Neural crest cell (in vitro differentiated cells): Measurements from ENCODE around the gene CBL. TPM values are rescaled to one million over a fixed set of nuclear protein-coding genes. Genes with fewer than 3 reads are reported as not detected.

Experiments
- DNase-seq: peaks from one replicate; pipeline ENCODE4 v3.0.0; 2021; ENCODE audit warnings: low read depth, mixed read lengths, low spot score
- H3K27ac Mint-ChIP-seq: one replicate; pipeline ENCODE4 v1.8.0; 2021; ENCODE audit warnings: mild to moderate bottlenecking, mixed read lengths; ENCODE audit not compliant: unreplicated experiment
- H3K27me3 Mint-ChIP-seq: 2 replicates; pipeline ENCODE4 v1.8.0; 2021; ENCODE audit warnings: low read depth, mild to moderate bottlenecking, mixed read lengths
- H3K36me3 Mint-ChIP-seq: 2 replicates; pipeline ENCODE4 v1.8.0; 2021; ENCODE audit warnings: low read depth, mild to moderate bottlenecking, mixed read lengths
- H3K4me1 Mint-ChIP-seq: 2 replicates; pipeline ENCODE4 v1.8.0; 2021; ENCODE audit warnings: mixed read lengths
- H3K4me3 Mint-ChIP-seq: one replicate; pipeline ENCODE4 v1.8.0; 2021; ENCODE audit warnings: mild to moderate bottlenecking, mixed read lengths
- H3K9me3 Mint-ChIP-seq: 2 replicates; pipeline ENCODE4 v1.8.0; 2021; ENCODE audit warnings: mixed read lengths
- total RNA-seq: library from RNA; stranded (reverse); gene quantifications from 2 replicates; pipeline ENCODE4 v1.2.1, GENCODE V29; 2021
- TF ChIP-seq, protein P1 (sequence below): fragments of 200-600 bp; sonication (generic); conservative IDR thresholded peaks from 2 replicates; pipeline ENCODE4 v1.5.0; 2021; ENCODE audit warnings: antibody characterized with exemption, mild to moderate bottlenecking

Gene CBL
- total RNA-seq, 1 donor from 2014 or later: 43.5 TPM

DNA sequence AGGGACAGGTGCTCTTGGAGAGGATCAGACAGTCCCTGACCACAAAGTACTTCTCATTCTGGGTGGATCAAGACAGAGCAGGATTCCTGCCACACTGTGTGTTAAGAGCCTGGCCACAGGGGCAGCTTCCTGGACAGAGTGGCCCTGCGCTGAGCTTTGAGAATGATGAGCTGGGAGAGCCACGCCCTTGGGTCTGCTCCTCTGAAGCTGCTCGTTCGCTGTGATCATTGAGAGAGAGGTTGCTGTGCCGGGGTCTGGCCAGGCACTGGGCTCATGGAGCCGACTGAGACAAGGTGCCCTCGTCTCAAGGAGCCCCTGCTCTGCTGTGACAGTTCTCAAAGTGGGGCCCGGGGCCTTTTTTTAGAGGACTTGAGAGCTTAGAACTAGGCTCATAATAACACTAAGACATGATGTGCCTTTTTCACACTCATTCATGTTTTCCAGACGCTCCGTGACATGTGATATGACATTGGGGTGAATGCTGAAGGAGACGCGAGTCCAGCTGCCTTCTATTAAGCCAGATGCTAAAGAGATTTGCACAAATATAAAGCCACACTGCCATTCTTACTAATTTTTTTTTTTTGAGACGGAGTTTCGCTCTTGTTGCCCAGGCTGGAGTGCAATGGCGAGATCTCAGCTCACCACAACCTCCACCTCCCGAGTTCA, 141.9 kb downstream of the CBL start:
- H3K27ac Mint-ChIP-seq: no peak overlapping the region
- no peaks in the 10 kb centered on the region for H3K36me3 Mint-ChIP-seq
- peaks cover 14% of the 10 kb centered on the region for H3K4me1 Mint-ChIP-seq
- H3K27me3 Mint-ChIP-seq: peaks cover 41% of the 10 kb centered on the region
- no peaks in the 10 kb centered on the region for H3K9me3 Mint-ChIP-seq
- H3K4me3 Mint-ChIP-seq: no peak overlapping the region
- DNase-seq: no peak
- TF ChIP-seq, protein P1, sequence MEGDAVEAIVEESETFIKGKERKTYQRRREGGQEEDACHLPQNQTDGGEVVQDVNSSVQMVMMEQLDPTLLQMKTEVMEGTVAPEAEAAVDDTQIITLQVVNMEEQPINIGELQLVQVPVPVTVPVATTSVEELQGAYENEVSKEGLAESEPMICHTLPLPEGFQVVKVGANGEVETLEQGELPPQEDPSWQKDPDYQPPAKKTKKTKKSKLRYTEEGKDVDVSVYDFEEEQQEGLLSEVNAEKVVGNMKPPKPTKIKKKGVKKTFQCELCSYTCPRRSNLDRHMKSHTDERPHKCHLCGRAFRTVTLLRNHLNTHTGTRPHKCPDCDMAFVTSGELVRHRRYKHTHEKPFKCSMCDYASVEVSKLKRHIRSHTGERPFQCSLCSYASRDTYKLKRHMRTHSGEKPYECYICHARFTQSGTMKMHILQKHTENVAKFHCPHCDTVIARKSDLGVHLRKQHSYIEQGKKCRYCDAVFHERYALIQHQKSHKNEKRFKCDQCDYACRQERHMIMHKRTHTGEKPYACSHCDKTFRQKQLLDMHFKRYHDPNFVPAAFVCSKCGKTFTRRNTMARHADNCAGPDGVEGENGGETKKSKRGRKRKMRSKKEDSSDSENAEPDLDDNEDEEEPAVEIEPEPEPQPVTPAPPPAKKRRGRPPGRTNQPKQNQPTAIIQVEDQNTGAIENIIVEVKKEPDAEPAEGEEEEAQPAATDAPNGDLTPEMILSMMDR: no peak

DNA sequence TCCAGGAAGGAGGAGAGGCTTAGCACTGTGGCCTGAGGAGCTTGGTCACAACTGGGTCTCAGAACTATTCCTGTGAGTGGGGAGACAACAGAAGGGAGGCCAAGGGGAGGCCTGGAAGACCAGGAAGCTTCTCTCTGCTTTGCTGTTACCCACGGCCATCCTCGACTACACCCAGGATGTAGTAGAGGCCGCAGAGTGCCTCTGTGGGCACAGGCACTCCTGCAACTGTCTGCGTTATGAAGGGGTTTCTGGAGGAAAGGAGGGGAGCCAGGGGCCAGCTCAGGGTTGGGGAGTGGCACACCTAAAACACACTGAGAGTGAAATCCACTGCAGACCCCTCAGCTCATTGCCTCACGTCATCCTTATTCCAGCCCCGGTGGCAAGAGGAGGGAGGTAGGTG, 144.2 kb downstream of the CBL start:
- no peaks in the 10 kb centered on the region for H3K36me3 Mint-ChIP-seq
- H3K4me3 Mint-ChIP-seq: no peak overlapping the region
- no peaks in the 10 kb centered on the region for H3K9me3 Mint-ChIP-seq
- TF ChIP-seq, protein P1: no peak
- peaks cover 22% of the 10 kb centered on the region for H3K4me1 Mint-ChIP-seq
- H3K27ac Mint-ChIP-seq: no peak overlapping the region
- peaks cover 28% of the 10 kb centered on the region for H3K27me3 Mint-ChIP-seq
- DNase-seq: no peak

DNA sequence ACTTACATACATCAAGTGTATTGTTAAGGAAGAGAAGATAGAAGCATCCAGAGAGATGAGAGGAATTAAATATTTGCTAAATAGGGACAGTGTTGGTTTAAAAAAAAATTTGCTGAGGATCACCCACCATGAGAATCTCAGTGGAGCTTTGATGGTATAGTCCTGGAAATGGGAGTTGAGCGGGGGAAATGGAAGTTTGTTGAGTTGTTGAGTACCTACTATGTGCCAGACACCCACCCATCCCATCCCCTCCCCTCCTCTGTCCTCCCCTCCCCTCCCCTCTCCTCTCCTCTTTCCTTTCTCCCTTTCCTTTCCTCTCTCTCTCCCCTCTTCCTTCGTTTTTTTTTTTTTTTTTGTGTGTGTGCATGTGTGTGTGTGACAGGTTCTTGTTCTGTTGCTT, 145.1 kb downstream of the CBL start:
- H3K27ac Mint-ChIP-seq: no peak overlapping the region
- no peaks in the 10 kb centered on the region for H3K9me3 Mint-ChIP-seq
- H3K27me3 Mint-ChIP-seq: peaks cover 29% of the 10 kb centered on the region

DNA sequence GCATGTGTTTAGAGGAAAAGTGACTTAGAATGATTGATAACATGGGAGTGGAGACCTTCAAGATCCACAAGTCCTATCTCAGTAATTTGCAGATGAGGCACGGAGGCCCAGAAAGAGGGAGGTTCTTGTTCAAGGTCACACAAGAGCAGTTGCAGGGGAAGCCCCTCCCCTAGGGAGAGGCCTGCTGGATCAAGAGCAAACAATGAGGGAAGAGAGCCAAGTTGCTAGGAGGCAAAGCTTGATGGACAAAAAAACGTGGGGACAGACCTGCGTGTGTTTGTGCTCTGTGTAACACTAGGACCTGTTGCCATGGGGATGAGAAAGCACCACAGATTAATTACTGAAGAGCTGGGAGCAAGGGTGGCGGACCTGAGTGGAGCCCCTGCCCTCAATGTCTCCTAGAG, 146.7 kb downstream of the CBL start:
- Mint-ChIP-seq H3K9me3 (no peaks in the 10 kb centered on the region), H3K27me3 (peaks cover 22% of the 10 kb centered on the region), H3K27ac (no peak overlapping the region), H3K4me3 (peak overlapping the region; percentile 42), H3K36me3 (no peaks in the 10 kb centered on the region), H3K4me1 (peaks cover 43% of the 10 kb centered on the region)
- no peak for DNase-seq
- TF ChIP-seq, protein P1: no peak

More for the DNA sequence above, 145.1 kb downstream of the CBL start:
- peaks cover 32% of the 10 kb centered on the region for H3K4me1 Mint-ChIP-seq
- H3K36me3 Mint-ChIP-seq: no peaks in the 10 kb centered on the region
- TF ChIP-seq, protein P1: no peak
- DNase-seq: no peak
- H3K4me3 Mint-ChIP-seq: no peak overlapping the region

DNA sequence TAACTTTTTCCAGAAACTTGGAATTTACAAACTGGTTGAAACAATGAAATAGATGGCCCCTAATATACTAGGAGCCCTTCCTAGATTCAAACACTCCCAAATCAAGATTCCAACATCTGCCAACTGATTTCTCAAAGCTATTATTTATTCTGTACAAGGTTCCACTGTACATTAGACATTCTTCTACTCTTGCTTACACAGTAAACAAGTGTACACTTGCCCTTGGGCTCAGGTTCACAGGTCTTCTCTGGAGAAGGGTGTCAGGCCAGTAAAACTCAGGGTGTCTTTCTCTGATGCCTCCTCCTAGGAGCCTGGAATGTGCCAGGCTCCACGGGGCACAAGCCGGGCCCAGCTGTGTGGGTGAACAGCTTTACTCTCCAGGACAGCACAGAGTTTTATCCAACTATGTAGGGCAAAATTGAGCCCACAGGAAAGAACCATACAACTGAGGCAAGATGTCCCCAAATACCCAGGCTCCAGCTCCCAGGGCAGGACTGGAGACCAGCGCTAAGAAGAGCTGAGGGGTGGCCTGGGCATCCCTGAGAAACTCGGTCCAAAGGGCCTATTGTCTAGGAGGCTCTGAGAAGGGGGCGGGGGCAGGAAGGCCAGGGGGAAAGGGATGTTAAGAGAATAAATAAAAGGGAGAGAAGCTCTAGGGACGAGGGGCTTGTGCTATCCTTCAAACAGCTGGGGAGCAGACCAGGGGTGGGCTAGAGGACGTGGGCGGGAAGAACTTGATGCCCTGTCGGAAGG, 149.1 kb downstream of the CBL start:
- peaks cover 18% of the 10 kb centered on the region for H3K27me3 Mint-ChIP-seq
- peaks cover 39% of the 10 kb centered on the region for H3K4me1 Mint-ChIP-seq
- H3K36me3 Mint-ChIP-seq: no peaks in the 10 kb centered on the region
- no peaks in the 10 kb centered on the region for H3K9me3 Mint-ChIP-seq
- H3K4me3 Mint-ChIP-seq: peak overlapping the region; percentile 95
- no peak for DNase-seq
- TF ChIP-seq, protein P1: no peak
- no peak overlapping the region for H3K27ac Mint-ChIP-seq
